ENCODE results near the gene KCNA10.

KCNA10 gene

DNA sequence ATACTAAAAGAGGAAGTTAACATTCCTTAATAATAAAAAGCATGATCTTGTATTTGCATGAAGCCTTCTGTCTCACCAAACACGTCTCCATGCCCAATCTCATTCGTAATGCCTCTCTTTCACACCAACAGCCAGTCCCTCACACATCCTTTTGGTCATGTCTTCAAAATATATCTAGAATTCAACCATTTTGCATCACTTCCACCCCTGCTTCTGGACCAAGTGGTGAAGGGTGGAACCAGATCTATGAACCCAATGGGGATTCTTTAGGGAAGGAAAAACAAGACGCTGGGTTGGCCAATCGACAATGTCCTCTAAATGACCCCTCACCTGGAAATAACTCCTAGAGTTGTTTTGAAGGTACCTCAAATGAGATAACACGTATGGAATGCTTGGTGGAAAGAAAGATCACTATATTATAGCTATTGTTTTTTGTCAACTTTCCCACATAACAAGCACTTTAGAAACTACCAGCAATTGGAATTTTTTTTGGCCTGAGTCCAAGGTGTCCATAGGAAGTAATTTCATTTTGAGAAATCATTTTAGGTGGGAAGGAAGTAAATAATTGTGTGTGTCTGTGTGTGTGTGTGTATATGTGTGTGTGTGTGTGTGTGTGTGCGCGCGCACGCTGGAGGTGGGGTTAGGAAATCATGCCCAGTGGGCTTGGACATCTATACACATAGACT is at the start of gene KCNA10:
KCNA10 (minus strand) TSS at position 51 of the 686 bp plus-strand sequence. CDS start 388 bp downstream, outside the sequence.
- no peak for DNase-seq

DNA sequence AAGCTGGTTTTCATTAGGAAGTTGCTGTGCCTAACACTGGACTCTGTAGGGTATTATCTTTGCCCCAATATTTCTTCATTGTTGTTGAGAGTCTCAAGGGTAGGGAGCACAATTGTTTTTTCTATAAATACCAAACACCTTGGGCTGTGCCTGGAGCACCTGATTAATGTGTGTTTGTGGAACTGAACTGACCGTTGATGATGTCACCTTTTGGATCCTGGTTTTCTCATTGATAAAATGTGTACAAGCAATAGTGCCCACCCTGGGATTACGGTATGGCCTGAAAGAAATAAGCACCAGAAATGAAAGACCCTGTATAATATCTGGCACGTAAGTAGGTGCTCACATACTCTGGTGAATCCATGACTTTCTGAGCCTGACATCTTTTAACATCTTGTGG is 47.9 kb upstream of the KCNA10 start:
- DNase-seq, result no peak

DNA sequence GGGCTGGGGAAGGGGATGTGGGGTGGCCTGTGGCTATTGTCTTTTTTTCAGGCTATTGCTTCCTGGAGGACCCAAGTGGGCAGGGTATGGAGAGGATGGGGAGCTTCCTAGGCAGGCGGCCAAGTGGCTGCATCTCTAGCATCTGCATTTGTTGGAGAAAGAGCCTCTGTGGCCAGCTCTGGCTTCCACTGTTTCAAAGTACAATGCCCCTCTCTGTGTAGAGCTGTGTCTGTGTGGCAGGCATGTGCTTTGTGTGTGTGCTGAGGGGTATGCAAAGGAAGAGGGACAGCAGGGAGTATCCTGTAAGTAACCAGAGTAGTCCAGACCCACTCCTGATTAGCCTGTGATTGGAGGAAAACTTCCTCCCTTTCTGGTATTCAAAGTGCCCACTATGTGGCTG is 46.6 kb upstream of the KCNA10 start:
- no peak for DNase-seq

DNA sequence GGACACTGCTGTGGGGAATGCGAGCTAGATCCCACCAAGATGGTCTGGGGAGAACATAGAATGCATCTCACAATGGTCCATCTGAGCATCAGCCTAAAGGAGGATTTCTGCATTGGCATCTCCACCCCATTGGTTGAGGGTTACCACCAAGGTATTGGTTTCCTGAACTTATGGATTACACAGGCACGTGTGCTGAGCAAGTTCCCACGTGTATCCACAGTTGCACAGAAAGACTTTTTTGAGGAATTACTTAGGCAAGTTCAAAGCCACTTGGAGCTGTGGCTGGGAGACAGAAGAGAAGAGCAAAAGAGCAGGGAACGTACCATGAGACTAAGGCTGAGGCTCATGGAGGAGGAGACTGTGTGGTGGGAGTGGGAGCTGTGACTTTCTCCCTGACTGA is 44.1 kb upstream of the KCNA10 start:
- DNase-seq, result no peak

GRCh38 chr1:110561596-110561995 is 42.6 kb upstream of the KCNA10 start:
- DNase-seq, result no peak

DNA sequence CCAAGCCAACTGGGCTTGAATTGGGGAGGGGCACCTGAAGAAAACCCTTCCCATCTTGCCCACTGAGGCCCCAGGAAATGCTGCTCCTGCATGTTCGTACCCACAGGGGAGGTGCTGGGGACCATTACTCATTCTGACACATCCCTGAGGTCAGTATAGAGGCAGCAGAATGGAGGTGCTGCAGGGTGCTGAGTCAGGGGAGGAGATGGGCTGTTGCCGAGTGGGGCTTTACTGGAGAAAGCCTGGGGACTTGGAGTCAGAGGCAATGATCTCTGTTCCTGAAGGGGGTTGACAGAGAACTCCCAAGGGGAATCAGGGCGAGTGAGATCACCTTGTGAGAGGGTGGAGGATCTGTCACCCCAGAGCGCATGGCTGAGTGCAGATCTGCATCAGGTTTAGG is 40.2 kb upstream of the KCNA10 start:
- DNase-seq, result no peak

DNA sequence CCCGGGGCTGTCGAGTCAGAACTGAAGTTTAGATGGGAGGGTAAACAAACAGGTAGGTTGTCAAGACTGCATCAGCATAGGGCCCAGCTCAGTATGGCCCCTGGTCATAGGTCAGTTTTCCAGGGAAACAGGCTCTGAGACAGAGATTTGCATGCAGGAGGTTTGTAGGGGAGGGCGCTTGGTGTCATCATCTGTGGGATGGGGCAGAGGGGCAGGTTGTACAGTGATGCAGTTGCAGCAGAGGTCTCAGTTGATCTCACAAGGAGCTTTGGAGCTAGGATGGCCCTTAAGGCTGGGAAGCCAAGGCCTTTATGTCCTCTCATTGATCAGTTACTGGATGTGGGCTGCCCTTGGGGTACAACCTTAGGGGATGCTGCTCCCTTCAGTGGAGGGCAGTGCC is 38.5 kb upstream of the KCNA10 start:
- no peak for DNase-seq

DNA sequence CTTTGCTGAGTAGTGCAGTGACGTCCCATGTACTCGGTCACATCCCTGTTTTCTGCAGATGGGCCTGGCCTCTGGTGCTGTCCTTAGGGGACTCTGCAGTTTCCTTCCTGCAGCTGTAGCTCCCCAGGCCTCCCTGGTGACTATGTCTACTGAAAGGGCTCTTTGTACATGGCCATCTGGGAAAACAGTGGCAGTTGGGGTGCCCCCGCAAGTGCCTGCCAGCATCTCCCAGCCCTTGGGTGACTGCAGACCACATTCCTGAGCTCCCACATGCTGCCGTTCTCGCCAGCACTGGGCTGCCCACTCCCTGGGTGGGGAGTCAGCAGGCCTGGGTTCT is 37.5 kb upstream of the KCNA10 start:
- no peak for DNase-seq

GRCh38 chr1:110555807-110556470 is 37.0 kb upstream of the KCNA10 start:
- no peak for DNase-seq

GRCh38 chr1:110554871-110555801 is 36.2 kb upstream of the KCNA10 start:
- DNase-seq, result peak; percentile 13

GRCh38 chr1:110551278-110551809 is 32.4 kb upstream of the KCNA10 start:
- no peak for DNase-seq

DNA sequence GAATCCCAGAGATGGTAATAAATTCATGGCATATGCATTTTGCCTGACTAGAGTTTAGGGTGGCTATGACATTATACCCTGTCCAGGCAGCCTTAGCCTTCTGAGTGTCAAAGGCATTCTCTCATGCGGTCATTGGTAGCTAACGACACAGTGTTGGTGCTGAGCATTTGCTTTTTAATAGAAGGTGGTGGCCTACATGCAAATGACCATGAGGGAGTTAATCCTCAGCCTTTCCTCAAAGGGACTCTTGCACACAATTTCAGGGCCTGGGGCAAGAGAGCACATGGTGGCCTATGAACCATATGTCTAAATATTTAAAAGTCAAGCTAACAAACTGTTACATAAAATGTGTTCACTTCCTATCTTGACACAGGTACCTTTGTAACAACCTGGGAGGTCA is 30.9 kb upstream of the KCNA10 start:
- no peak for DNase-seq

GRCh38 chr1:110548381-110548780 is 29.4 kb upstream of the KCNA10 start:
- no peak for DNase-seq

DNA sequence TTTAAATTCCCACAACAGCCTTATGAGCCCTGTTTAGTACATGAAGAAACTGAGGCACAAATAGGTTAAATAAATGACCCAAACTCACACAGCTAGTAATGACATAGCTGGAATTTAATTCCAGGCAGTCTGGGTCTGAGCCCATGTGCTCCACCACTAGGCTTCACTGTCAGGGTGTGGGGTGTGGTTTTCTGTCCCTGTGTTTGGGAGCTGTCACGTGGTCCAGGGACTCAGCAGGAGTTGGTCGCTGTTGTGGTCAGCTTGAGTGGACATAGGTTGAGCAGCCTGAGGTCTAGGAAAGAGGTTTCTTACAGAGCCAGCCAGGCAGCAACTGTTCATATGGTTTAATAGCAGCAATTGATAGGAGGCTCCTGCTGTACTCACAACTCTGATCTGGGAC is 28.0 kb upstream of the KCNA10 start:
- no peak for DNase-seq

DNA sequence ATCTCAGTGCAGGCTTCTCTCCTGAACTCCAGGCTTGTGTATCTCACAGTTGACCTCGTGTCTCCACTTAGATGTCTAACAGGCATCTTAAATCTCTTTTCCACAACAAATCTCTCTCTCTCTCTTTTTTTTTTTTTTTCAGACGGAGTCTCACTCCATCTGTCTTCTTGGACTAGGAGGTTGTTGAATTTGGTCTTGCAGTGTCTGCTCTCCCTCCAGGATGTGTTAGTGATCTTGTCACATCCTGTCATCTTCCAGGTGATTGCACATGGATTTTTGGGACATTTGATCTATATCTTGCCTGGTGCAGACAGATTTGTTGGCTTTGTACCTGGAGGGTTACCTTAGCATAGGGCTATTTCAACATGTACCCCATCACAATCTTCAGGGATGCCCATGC is 26.5 kb upstream of the KCNA10 start:
- no peak for DNase-seq

DNA sequence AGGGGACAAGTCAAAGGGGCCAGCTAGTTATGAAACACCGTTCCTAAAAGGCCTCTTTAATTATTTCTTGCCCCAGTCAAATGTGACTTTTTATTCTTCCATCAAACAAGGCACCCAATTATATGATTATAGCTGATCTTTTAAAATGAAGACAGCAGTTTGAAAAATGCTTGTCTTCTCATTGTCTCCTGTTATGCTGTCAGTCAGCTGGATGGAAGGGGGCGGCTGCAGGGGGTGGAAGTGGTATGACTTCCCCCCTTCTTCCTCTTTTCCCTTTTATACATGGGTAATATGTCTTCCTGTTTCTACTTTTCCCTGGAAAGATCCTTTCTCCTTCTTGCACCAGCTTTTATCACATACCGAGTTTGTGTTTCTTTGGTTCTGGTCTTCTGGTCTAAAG is 25.8 kb upstream of the KCNA10 start:
- DNase-seq, result no peak

DNA sequence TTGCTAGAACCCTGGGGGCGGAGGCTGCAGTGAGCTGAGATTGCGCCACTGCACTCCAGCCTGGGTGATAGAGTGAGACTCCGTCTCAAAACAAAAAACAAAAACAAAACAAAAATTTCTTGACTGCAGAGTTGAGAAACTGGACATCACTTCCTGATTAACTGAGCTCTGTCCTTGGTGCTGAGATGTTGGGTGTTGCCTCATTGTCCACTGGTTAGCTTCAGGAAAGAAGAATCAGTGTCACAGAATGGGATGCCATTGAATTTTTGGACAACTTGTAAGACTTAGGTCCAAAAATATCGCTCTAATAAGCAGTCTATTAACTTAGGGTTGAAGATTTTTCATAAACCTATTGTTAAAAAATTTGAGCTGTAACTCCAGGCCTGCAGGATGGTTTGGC is 23.8 kb upstream of the KCNA10 start:
- DNase-seq, result no peak

DNA sequence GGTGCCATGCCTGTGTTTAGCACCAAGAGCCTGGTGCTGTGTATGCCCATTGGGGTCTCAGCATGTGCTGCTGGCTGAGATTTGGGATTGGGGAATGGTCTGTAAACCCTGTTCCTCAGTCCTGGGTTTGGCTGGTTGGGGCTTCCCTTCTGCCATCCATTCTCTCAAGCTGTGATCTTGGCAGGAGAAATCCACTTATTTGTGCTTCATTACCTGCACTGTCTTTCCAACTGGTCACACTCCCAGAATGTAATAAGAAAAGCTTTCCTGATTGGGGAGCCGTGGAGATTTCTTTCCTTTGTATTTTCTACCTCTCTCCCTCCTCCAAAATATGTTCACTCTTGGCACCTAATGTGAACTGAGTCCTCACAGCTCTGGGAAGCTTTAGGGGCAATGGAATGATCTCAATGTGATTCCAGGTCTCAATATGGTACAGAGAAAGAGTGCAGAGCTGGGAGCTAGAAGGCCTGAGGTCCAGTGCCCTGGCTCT is 23.0 kb upstream of the KCNA10 start:
- no peak for DNase-seq

DNA sequence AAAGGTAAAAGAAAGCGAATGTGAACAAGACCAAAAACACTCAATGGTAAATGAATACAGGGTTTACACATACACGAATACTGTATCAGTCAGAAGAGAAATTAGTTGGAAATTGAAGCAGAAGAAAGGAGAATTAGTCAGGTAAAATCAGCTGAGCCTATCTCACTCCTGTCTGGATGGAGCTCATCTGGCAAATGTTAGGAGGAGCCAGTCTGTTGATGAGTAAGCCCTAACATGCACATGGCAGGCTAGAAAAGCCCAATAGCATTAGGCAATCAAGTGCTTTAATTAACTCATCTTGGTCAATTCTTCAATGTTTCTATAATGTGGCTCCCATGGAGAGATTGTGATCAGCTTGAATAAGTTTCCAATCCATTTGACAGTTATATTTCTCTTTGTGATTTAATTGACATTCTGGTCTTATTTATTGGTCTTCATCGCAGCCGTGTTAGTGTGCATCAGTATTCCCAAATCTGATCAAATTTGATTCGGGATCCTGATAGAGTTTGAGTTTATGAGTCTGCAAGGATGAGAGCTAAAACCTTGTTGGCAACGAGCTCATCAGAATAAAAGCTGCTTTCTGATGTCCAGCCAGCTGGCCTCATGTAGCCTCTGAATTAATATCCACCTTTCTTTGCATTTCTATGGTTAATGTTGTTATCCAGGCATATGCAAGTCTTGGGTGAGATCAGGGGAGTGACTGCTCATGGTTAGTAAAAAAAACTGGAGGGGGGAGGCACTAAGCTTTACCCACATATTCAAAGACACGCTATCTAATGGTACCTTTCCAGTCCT is 22.1 kb upstream of the KCNA10 start:
- DNase-seq, result no peak

DNA sequence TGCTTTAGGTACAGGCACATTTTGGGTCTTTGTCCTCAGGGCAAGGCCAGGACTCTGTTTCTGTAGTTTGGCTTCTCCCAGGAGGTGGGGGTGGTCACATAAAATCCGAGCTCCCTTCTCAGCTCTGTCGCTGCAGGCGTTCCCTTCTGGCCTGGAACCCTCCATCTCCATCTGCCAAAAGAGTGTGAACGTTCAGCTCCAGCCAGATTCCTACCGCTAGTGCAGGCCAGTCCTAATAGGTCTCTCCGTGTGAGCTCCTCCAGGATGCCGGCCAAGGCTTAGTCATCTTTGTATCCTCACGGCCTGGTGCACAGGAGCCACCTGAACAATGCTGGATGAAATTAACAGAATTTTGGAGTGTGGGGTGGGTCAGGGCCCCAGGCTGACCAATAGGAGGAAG is 19.9 kb upstream of the KCNA10 start:
- no peak for DNase-seq

DNA sequence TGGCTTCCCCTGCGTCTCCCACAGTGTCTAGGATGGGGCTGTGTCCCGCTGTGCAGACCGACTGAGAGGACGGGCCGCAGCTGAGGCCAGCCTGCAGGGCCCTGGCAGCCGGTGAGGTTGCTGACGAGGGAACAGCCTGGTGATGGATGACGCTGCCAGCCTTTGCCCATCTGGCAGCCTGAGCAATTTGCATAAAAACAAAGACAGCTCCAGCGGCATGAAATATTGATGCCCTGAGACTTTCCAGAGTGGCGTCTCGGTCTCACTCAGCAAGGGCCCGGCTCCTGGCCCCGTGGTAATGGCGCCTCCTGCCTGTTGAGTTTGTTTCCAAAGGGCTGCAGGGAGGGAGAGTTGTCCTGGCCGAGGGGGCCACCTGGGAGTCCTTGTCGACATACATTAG is 19.1 kb upstream of the KCNA10 start:
- peak; percentile 67 for DNase-seq

GRCh38 chr1:110535985-110536384 is 17.0 kb upstream of the KCNA10 start:
- no peak for DNase-seq

GRCh38 chr1:110533230-110533629 is 14.3 kb upstream of the KCNA10 start:
- DNase-seq, result no peak
